Body of pancreas (tissue), 4 donors: ENCODE data around the gene SLC7A4.

ENCODE experiments used
- POLR2A ChIP-seq, 3 donors: fragments of 450-650 bp; IDR thresholded peaks; one replicate each; pipeline ENCODE4 v1.6.1; 2016; ENCODE audit warnings: antibody characterized with exemption in 3 of 3, mild to moderate bottlenecking in 2 of 3
- TF ChIP-seq, protein P1 (sequence below), 7 experiments: fragments of 450-650 bp in 4 of 7; fragments of 200-600 bp in 3 of 7; sonication (generic) in 3 of 7; IDR thresholded peaks; one replicate each; pipeline ENCODE4 v1.5.1; 2016 to 2019; ENCODE audit warnings: antibody characterized with exemption in 7 of 7

DNA sequence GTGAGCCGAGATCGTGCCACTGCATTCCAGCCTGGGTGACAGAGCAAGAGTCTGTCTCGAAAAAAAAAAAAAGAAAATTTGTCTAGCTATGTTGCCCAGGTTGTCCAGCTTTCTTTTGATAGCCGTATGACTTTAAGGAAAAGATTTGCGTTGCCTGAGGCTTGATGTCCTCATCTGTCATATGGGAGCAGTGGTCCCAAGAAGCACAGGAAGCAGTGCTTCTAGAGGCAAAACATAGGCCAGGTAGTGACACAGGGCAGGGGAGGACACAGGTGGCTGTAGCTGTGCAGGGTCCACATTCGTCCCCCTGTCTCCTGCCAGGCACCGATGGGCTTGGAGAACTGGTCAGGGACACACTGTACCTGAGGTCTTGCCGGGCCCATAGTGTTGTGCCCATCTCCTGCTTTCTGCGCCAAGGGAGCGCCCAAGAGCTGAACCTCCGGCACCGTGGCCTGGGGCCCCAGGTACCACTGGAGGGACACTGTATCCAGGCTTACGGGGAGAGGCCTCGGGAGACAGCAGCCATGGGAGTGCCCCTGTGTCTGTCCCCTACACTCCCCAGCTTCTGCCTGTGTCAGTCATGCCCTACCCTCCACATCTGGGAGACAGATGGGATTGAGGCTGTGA, 14.8 kb upstream of the SLC7A4 start:
- no peak for TF ChIP-seq POLR2A (IDR thresholded peaks at IDR 0.05)
- TF ChIP-seq, protein P1, sequence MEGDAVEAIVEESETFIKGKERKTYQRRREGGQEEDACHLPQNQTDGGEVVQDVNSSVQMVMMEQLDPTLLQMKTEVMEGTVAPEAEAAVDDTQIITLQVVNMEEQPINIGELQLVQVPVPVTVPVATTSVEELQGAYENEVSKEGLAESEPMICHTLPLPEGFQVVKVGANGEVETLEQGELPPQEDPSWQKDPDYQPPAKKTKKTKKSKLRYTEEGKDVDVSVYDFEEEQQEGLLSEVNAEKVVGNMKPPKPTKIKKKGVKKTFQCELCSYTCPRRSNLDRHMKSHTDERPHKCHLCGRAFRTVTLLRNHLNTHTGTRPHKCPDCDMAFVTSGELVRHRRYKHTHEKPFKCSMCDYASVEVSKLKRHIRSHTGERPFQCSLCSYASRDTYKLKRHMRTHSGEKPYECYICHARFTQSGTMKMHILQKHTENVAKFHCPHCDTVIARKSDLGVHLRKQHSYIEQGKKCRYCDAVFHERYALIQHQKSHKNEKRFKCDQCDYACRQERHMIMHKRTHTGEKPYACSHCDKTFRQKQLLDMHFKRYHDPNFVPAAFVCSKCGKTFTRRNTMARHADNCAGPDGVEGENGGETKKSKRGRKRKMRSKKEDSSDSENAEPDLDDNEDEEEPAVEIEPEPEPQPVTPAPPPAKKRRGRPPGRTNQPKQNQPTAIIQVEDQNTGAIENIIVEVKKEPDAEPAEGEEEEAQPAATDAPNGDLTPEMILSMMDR (IDR thresholded peaks at IDR 0.05) = no peak
